ENCODE data around the gene ZNF787.
A peak's percentile ranks its signal among the peaks of the same experiment; 100 is the strongest.

Gene ZNF787

DNA sequence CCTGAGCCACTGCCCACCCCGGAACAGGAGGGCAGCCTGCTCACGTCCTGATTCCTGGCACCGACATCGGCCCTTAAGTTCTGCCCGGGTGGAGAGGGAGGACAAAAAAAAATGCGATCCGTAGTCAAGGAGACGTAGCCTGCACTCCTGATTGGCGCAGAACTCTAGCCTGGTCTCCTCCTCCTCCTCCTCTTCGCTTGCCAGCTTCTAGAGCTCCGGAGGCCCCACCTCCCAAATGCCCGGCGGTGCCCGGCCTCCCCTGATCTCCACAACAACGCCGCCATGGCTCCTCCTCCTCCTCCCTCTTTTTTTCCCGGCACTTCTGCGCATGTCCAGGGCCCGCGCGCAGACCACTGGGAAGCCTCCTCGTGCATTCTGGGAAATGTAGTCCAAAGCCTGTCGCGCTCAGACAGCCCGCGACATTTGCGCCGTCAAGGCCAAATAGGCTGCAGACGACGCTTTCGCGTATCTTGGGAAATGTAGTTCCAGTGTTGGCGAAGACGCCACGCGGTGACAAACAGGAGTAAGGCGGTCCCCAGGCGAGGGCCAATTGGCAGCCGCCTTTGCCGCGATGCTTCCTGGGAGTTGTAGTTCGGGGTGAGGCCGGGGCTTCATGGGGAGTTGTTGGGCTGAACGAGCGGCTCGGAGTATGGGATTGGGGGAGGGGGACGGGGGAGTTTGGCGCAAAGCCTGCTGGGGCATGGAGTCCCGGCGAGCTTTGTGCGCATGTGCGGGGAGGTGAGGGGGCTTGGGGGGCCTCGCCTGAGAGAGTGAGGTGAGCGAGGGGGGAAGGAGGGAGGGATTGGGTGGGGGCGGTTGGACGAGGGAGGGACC is 19.7 kb upstream of the ZNF787 start, which contains the start of gene ZNF444:
TSS of gene ZNF444 (plus strand) at position 705 of the 834 bp plus-strand sequence. CDS start 5,625 bp downstream, outside the sequence.
- peak; percentile 96 for DNase-seq (ENCODE audit: extremely low read depth, low read depth)
- peak within 1 kb of the TSS; percentile 57 for H3K4me3 ChIP-seq (replicated peaks; ENCODE audit: low read depth, low read length)
- TF ChIP-seq, protein P1, sequence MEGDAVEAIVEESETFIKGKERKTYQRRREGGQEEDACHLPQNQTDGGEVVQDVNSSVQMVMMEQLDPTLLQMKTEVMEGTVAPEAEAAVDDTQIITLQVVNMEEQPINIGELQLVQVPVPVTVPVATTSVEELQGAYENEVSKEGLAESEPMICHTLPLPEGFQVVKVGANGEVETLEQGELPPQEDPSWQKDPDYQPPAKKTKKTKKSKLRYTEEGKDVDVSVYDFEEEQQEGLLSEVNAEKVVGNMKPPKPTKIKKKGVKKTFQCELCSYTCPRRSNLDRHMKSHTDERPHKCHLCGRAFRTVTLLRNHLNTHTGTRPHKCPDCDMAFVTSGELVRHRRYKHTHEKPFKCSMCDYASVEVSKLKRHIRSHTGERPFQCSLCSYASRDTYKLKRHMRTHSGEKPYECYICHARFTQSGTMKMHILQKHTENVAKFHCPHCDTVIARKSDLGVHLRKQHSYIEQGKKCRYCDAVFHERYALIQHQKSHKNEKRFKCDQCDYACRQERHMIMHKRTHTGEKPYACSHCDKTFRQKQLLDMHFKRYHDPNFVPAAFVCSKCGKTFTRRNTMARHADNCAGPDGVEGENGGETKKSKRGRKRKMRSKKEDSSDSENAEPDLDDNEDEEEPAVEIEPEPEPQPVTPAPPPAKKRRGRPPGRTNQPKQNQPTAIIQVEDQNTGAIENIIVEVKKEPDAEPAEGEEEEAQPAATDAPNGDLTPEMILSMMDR (IDR thresholded peaks at IDR 0.05; ENCODE audit: low read depth, low read length, missing control alignments), result no peak

DNA sequence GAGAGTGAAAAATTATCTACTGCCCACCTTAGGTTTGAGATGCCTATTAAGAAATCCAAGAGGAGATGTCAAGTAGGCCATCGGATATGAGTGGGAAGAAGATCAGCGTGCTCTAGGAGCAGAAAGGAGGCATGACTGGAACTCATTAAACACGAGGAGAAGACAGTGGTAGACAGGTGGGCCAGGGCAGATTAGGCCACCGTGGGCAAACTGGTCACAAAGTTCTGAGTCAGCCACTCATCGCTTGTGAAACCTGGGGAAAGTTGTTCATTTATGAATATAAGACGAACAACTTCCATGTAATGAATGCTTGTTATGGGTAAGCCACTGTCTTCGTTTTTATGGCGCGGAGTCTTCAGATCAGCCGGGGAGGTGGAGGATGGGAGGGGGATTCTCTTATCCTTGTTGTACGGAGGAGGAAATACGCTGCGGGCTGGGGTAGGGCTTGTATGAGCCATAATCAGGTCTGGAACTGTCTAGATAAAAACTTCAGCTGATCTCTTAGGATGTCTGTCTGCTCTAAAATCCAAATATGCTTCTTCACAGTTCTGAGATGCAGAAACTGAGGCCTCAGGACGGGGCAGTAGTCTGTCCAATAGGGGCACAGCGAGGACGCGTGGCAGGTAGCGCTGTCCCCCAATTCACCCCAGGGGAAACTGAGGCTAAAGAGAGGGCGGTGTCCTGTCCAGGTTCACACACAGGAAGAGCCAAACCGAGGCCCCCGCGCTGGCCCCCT is 18.9 kb upstream of the ZNF787 start:
- H3K4me3 ChIP-seq (replicated peaks; ENCODE audit: low read depth, low read length), result peak overlapping the region; percentile 57
- TF ChIP-seq, protein P1 (IDR thresholded peaks at IDR 0.05; ENCODE audit: low read depth, low read length, missing control alignments), result no peak
- DNase-seq (ENCODE audit: extremely low read depth, low read depth), result no peak

DNA sequence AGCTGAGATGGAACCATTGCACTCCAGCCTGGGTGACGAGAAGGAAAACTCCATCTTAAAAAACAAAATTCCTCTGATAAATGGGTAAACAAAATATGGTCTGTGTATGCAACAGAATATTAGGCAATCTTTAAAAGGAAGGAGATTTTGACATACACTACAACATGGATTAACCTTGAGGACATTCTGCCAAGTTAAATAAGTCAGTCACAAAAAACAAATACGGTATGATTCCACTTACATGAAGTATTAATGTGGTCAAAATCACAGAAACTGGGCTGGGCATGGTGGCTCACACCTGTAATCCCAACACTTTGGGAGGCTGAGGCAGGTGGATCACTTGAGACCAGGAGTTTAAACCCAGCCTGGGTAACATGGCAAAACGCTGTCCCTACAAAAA is 17.0 kb upstream of the ZNF787 start:
- no peak for DNase-seq (ENCODE audit: extremely low read depth, low read depth)
- TF ChIP-seq, protein P1 (IDR thresholded peaks at IDR 0.05; ENCODE audit: low read depth, low read length, missing control alignments), result no peak

DNA sequence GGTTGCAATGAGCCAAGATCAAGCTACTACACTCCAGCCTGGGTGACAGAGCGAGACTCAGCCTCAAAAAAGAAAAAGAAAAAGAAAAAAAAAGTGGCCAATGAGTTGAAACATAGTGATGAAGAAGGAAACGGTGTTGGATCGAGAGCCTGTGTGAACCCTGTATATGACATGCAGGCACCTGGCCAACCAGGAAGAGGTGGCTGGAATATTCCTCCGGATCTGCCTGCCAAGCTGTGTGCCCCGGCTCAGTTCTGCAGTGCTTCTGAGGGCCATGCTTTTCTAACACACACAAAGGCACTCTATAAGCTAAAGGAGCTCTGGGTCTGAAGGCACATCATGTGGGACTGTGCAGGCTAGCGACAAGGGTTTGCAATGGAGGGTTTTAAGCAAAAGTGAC is 16.3 kb upstream of the ZNF787 start:
- DNase-seq (ENCODE audit: extremely low read depth, low read depth), result no peak
- TF ChIP-seq, protein P1 (IDR thresholded peaks at IDR 0.05; ENCODE audit: low read depth, low read length, missing control alignments), result no peak
- H3K4me3 ChIP-seq (replicated peaks; ENCODE audit: low read depth, low read length), result no peak overlapping the region

More for the DNA sequence above, 17.0 kb upstream of the ZNF787 start:
- no peak overlapping the region for H3K4me3 ChIP-seq (replicated peaks; ENCODE audit: low read depth, low read length)

DNA sequence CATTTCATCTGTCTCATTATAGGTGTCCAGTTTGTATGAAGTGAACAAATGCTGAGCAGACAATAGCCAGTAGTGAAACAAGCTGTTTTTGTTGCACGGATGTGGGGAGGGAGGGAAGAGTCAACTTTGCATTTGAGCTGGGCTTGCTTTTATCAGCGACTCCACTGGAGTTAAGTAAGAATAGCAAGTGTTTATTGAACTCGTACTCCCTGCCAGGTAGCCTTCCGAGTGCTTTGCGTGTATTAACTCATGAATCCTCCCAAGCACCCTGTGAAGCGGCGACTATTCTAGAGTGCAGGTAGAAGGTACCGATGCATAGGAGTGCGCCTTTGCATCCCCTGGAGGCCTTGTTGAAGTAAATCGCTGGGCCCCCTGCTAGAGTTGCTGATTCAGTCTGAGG is 15.3 kb upstream of the ZNF787 start:
- H3K4me3 ChIP-seq (replicated peaks; ENCODE audit: low read depth, low read length), result no peak overlapping the region

DNA sequence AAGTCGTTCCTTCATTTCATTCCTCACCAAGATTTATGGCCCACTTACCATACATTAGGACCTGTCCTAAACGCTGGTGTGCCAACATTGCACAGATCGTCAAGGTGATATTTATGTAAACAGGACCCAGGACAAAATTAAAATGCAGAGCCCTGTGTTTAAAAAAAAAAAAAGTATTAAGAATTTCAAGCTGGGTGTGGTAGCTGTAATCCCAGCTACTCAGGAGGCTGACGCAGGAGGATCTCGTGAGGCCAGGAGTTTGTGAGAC is 13.5 kb upstream of the ZNF787 start:
- H3K4me3 ChIP-seq (replicated peaks; ENCODE audit: low read depth, low read length), result no peak overlapping the region

More for the DNA sequence above, 15.3 kb upstream of the ZNF787 start:
- TF ChIP-seq, protein P1 (IDR thresholded peaks at IDR 0.05; ENCODE audit: low read depth, low read length, missing control alignments), result no peak
- no peak for DNase-seq (ENCODE audit: extremely low read depth, low read depth)

More for the DNA sequence above, 13.5 kb upstream of the ZNF787 start:
- no peak for DNase-seq (ENCODE audit: extremely low read depth, low read depth)
- TF ChIP-seq, protein P1 (IDR thresholded peaks at IDR 0.05; ENCODE audit: low read depth, low read length, missing control alignments), result no peak

Measured in HFF-Myc (cell line).